GM13976 (cell line): ENCODE results near the gene METTL1.

Experiments used
- DNase-seq: peaks from one replicate; pipeline ENCODE4 v3.0.0; 2012; ENCODE audit warnings: low spot score
- in situ Hi-C: fragments of 300-500 bp; cut with MboI; formaldehyde crosslinking; loops from one replicate; pipeline ENCODE4 v1.12.0; 2022; ENCODE audit warnings: low sequenced_read_pairs, mixed read lengths, inconsistent platforms; ENCODE audit not compliant: unreplicated experiment
- TF ChIP-seq, protein P1 (sequence below): IDR thresholded peaks from 2 replicates; pipeline ENCODE4 v1.5.1; 2012; ENCODE audit warnings: borderline replicate concordance, mild to moderate bottlenecking; ENCODE audit not compliant: insufficient read depth; ENCODE audit errors: extremely low read depth, missing control alignments, control extremely low read depth

Gene METTL1

DNA sequence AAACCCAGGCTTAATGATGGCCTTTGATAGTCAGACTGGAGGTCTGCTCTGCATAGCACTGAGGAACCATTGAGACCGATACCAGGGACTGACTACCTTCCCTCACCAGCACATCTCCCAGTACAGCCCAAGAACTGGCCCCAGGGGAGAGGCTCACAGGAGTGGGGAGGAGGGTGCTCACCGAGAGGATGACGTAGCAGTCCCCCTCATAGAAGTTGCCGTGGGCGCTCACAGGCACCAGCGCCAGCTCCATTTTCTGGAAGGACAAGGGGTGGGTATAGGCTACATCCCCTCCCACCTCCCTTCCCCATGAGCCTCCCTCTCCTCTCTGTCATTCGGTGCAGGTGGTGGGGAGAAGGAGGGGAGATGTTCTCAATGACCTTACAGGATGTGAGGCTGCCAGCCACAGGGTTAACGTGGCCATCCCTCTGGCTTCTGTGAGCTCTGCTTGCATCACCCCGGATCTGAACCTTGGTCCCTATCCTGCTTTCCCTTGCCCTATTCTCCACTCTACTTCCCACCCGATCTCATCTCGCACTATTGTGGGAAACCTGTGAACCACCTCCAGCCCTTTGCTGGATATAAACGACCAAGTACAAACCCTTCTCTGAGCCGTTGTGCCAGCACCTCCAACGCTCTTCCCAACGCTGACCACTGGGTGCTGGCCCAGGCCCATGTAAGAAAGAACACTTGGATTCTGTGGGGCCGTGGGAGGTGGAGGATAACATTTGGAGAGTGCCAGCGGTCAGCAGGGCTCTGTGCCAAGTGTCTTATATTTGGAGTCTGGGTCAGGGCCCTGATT lies 42.3 kb upstream of the METTL1 start:
- DNase-seq, result no peak
- in situ Hi-C loops, result no loop called here
- TF ChIP-seq, protein P1, sequence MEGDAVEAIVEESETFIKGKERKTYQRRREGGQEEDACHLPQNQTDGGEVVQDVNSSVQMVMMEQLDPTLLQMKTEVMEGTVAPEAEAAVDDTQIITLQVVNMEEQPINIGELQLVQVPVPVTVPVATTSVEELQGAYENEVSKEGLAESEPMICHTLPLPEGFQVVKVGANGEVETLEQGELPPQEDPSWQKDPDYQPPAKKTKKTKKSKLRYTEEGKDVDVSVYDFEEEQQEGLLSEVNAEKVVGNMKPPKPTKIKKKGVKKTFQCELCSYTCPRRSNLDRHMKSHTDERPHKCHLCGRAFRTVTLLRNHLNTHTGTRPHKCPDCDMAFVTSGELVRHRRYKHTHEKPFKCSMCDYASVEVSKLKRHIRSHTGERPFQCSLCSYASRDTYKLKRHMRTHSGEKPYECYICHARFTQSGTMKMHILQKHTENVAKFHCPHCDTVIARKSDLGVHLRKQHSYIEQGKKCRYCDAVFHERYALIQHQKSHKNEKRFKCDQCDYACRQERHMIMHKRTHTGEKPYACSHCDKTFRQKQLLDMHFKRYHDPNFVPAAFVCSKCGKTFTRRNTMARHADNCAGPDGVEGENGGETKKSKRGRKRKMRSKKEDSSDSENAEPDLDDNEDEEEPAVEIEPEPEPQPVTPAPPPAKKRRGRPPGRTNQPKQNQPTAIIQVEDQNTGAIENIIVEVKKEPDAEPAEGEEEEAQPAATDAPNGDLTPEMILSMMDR, result no peak

DNA sequence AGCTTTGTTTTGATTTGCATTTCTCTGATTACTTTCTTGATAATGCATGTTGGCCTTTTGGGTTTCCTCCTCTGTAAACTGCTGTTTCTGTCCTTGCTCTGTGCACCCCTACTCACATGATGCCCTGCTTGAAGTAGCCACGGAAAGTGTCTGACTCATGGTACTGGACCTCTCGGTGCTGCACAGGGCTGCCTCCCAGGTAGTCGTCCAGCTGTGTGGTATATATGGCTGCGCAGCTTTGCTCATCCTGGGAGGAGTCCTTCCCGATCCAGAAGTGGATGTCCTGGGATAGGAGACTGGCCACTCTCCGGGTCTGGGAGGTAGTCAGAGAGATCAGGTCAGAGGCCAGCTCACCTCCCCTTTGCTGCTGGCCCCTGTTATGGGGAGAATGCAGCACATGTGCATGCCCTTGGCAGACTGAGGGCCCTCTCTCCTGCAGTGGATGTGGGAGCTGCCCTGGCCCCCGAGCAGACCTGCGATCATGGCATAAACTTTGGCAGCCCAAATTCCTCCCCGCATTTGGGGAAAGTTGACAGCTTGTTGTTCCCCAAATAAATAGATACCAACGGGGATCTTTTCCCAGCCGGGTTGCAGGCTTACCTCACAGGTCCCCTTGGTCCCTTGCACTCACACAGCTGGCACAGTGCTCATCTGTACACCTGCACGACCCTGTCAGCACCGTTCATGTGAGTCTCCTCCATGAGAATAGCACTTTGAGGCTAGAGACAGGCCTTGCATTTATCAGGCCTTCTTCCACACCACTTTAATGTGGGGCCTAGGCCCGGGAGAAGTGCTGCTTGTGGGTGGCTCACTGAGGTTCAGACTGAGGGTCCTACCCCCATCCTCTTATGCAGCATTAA lies 41.4 kb upstream of the METTL1 start:
- no peak for DNase-seq
- in situ Hi-C loops, result no loop called here
- TF ChIP-seq, protein P1, result no peak

DNA sequence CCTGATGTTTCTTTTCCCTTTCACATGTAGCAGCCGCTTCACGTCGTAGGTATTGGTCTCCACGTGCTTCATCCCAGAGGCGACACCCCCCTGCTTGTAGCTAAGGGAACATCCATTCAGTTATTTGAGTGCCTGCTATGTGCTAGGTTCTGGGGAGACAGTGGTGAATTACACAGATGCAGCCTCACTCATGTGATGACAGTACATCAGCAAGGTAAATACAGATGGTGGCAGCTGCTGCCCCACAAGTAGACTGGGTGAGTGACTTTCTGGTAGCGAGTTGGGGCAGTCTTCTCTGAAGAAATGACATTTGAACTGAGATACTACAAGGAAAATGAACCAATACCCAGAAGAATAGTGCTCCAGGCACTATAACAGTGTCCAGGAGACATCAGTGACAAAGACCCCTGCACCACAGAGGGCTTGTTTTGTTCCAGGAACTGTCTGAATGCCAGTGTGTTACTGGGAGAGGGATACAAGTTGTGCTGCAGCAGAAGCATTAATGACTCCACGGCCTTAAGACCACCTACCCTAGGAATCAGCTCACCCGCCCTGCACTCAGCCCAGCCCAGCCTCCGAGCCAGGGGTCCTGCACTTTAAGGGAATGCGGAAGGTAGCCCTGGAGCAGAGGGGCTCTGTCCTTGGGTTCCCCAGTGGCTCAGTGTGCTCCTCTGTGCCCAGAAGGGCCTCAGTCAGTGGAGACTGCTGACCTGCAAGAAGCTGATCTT lies 39.3 kb upstream of the METTL1 start:
- DNase-seq, result no peak
- in situ Hi-C loops, result no loop called here
- TF ChIP-seq, protein P1, result no peak

DNA sequence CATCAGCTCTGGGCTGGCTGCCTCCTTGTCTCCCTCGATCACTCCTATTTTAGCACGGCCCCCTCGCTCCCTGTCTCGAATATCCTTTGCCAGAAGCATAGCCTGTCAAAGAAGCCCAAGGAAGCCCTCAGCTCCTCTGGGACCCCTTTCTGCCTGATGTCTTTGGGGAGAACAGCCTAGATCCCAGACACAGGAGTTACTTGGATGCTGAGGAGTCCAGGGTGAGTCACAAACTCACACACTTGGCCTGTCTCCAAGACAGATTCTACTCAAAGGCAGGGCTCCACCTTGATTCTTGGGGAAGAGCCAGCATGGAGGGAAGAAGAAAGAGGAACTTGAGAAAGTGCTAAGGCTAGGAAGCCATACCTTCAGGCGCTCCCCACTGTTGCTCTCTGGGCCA lies 38.5 kb upstream of the METTL1 start:
- TF ChIP-seq, protein P1, result no peak
- DNase-seq, result no peak
- in situ Hi-C loops, result no loop called here

DNA sequence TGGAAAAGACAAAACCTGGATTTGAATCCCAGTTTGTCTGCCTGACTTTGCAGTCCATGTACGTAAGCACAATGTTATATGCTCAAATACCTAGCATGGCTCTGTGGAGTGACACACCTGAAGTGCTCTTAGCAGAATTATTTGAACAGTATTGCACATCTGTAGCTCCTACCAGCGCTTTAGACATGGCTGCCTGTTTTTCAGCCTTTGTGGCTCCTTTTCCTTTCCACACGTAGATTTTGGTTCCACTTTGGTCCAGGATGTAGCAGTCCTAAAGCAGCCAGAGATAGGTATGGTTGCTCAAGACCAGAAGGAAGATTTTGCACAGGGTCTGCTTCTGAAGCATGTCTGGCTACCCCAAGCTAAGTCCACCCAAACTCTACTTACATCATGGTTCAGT lies 37.5 kb upstream of the METTL1 start:
- no peak for DNase-seq
- in situ Hi-C loops, result no loop called here
- TF ChIP-seq, protein P1, result no peak

DNA sequence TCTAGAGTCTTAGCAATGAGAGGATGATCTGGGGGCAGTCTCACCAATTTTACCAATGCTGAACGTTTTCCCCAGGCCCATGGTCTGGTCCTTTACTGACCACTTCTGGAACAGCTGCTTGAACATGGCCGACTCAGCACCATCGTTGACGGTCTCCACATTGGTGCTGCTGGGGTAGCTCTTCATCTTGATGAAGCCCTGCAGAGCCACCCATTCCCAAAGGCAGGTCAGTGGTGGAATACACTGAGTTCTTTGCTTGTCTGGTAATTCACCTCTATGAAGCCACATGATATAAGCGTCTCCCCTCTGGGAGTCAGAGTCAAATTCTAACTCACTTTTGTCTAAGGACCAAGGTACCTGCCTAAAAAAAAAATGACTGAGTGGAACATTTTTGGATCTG lies 36.4 kb upstream of the METTL1 start:
- in situ Hi-C loops, result no loop called here
- TF ChIP-seq, protein P1, result no peak
- no peak for DNase-seq
